ENCODE results near the gene GLYAT. TPM values are rescaled to one million over a fixed set of nuclear protein-coding genes. Genes with fewer than 3 reads are reported as not detected.

GLYAT gene
- total RNA-seq, 4 donors from 2014 or later = 0.67 to 1.1 TPM; not detected in 2

- WGBS, 2 donors (ENCODE audit: low coverage in 1 of 2) = 82% methylated on average over 2 of the region's 3 CpGs; no CpG with 5 or more reads in 1 of the 2 donors
- no peak for ATAC-seq
- H3K27ac ChIP-seq = no peak overlapping the region
- H3K27me3 ChIP-seq = peaks cover 12% of the 10 kb centered on the region
- no peak overlapping the region for H3K4me3 ChIP-seq
- no peaks in the 10 kb centered on the region for H3K4me1 ChIP-seq
- H3K9me3 ChIP-seq = peaks cover 0 to 31% (median 0%) of the 10 kb centered on the region in 3 donors
- TF ChIP-seq EP300 (IDR thresholded peaks at IDR 0.05) (no peak), POLR2AphosphoS5 (IDR thresholded peaks at IDR 0.05) (no peak), CTCF (IDR thresholded peaks at IDR 0.05) (no peak), POLR2A (IDR thresholded peaks at IDR 0.05) (no peak)
- no peaks in the 10 kb centered on the region for H3K36me3 ChIP-seq
These were observed 8.1 kb upstream of the GLYAT start for GRCh38 chr11:58739725-58740430.

GRCh38 chr11:58734681-58735490 is 3.1 kb upstream of the GLYAT start:
- H3K36me3 ChIP-seq = no peaks in the 10 kb centered on the region
- no peaks in the 10 kb centered on the region for H3K4me1 ChIP-seq
- no peak overlapping the region for H3K27ac ChIP-seq
- 44 to 71% methylated on average over 3 to 4 of the region's 4 CpGs for WGBS, 2 donors (ENCODE audit: low coverage in 1 of 2)
- no peak for TF ChIP-seq EP300 (IDR thresholded peaks at IDR 0.05)
- TF ChIP-seq POLR2A (IDR thresholded peaks at IDR 0.05) = no peak
- no peak for TF ChIP-seq POLR2AphosphoS5 (IDR thresholded peaks at IDR 0.05)
- TF ChIP-seq CTCF (IDR thresholded peaks at IDR 0.05) = no peak
- no peaks in the 10 kb centered on the region for H3K9me3 ChIP-seq
- no peak overlapping the region for H3K4me3 ChIP-seq
- no peaks in the 10 kb centered on the region for H3K27me3 ChIP-seq
- ATAC-seq = no peak

GRCh38 chr11:58730507-58731089 is 1.1 kb downstream of the GLYAT start:
- Histone ChIP-seq H3K27ac (no peak overlapping the region), H3K4me1 (no peaks in the 10 kb centered on the region), H3K9me3 (no peaks in the 10 kb centered on the region), H3K36me3 (no peaks in the 10 kb centered on the region), H3K4me3 (no peak overlapping the region), H3K27me3 (no peaks in the 10 kb centered on the region)
- no peak for ATAC-seq
- no peak for TF ChIP-seq EP300 (IDR thresholded peaks at IDR 0.05)
- no peak for TF ChIP-seq POLR2A (IDR thresholded peaks at IDR 0.05)
- no peak for TF ChIP-seq POLR2AphosphoS5 (IDR thresholded peaks at IDR 0.05)
- TF ChIP-seq CTCF (IDR thresholded peaks at IDR 0.05) = no peak

GRCh38 chr11:58727415-58727797 is 4.3 kb downstream of the GLYAT start:
- WGBS, 2 donors (ENCODE audit: low coverage in 1 of 2) = 86 to 100% methylated on average over 2 of the region's 2 CpGs
- Histone ChIP-seq H3K27ac (no peak overlapping the region), H3K27me3 (no peaks in the 10 kb centered on the region), H3K9me3 (no peaks in the 10 kb centered on the region), H3K4me1 (no peaks in the 10 kb centered on the region), H3K36me3 (no peaks in the 10 kb centered on the region), H3K4me3 (no peak overlapping the region)
- TF ChIP-seq CTCF (IDR thresholded peaks at IDR 0.05) (no peak), POLR2A (IDR thresholded peaks at IDR 0.05) (no peak)
- ATAC-seq = no peak

Measured in gastroesophageal sphincter (tissue), 4 donors.